Effector memory CD4-positive, alpha-beta T cell (primary cell): ENCODE data around the gene POU2AF3.
"Not testable (repeated sequence)": the region's sequence is repeated elsewhere in the genome, so short reads cannot be mapped to it uniquely, and the experiment has no call there.

Experiments used
- DNase-seq, 3 donors: peaks; one replicate each; pipeline ENCODE4 v3.0.0-alpha.2; 2020
- H3K27ac ChIP-seq: 2 replicates; pipeline ENCODE4 v1.7.0; 2013; ENCODE audit warnings: mild to moderate bottlenecking, low read length, moderate library complexity; ENCODE audit not compliant: insufficient read depth, poor library complexity, severe bottlenecking
- H3K27me3 ChIP-seq: replicated peaks from 2 replicates; pipeline ENCODE4 v1.7.0; 2013; ENCODE audit warnings: mild to moderate bottlenecking, low read length; ENCODE audit not compliant: insufficient read depth, control insufficient read depth, poor library complexity, severe bottlenecking
- H3K36me3 ChIP-seq: 2 replicates; pipeline ENCODE4 v1.7.0; 2013; ENCODE audit warnings: mild to moderate bottlenecking, low read length, moderate library complexity; ENCODE audit not compliant: control insufficient read depth, insufficient read depth
- H3K4me1 ChIP-seq: 2 replicates; pipeline ENCODE4 v1.7.0; 2013; ENCODE audit warnings: low read length, mild to moderate bottlenecking; ENCODE audit not compliant: control insufficient read depth, insufficient read depth, poor library complexity, severe bottlenecking
- H3K4me3 ChIP-seq: 2 replicates; pipeline ENCODE4 v1.7.0; 2013; ENCODE audit warnings: low read length, low read depth, mild to moderate bottlenecking; ENCODE audit not compliant: insufficient read depth, poor library complexity, severe bottlenecking
- H3K9me3 ChIP-seq: 2 replicates; pipeline ENCODE4 v1.7.0; 2013; ENCODE audit warnings: mild to moderate bottlenecking, low read length, moderate library complexity; ENCODE audit not compliant: control insufficient read depth

Gene POU2AF3

GRCh38 chr11:111269146-111269868 lies 29.0 kb upstream of the POU2AF3 start:
- Histone ChIP-seq H3K27ac (no peak overlapping the region), H3K9me3 (no peaks in the 10 kb centered on the region), H3K4me3 (no peak overlapping the region), H3K36me3 (no peaks in the 10 kb centered on the region), H3K4me1 (no peaks in the 10 kb centered on the region), H3K27me3 (no peaks in the 10 kb centered on the region)
- no peak for DNase-seq

GRCh38 chr11:111272420-111272819 lies 25.9 kb upstream of the POU2AF3 start:
- DNase-seq, result no peak
- no peak overlapping the region for H3K4me3 ChIP-seq
- no peaks in the 10 kb centered on the region for H3K9me3 ChIP-seq
- H3K27me3 ChIP-seq, result no peaks in the 10 kb centered on the region
- H3K27ac ChIP-seq, result no peak overlapping the region
- no peaks in the 10 kb centered on the region for H3K4me1 ChIP-seq
- no peaks in the 10 kb centered on the region for H3K36me3 ChIP-seq

- no peaks in the 10 kb centered on the region for H3K9me3 ChIP-seq
- no peaks in the 10 kb centered on the region for H3K36me3 ChIP-seq
- no peaks in the 10 kb centered on the region for H3K27me3 ChIP-seq
- DNase-seq, result no peak
- H3K4me1 ChIP-seq, result no peaks in the 10 kb centered on the region
- no peak overlapping the region for H3K27ac ChIP-seq
- no peak overlapping the region for H3K4me3 ChIP-seq
These were observed 15.7 kb upstream of the POU2AF3 start for GRCh38 chr11:111282562-111283075.

- no peak overlapping the region for H3K4me3 ChIP-seq
- no peaks in the 10 kb centered on the region for H3K36me3 ChIP-seq
- no peaks in the 10 kb centered on the region for H3K27me3 ChIP-seq
- no peak for DNase-seq
- no peak overlapping the region for H3K27ac ChIP-seq
- no peaks in the 10 kb centered on the region for H3K9me3 ChIP-seq
- H3K4me1 ChIP-seq, result no peaks in the 10 kb centered on the region
These were observed 14.3 kb upstream of the POU2AF3 start for GRCh38 chr11:111283945-111284481.

- DNase-seq, result no peak
- Histone ChIP-seq H3K36me3 (no peaks in the 10 kb centered on the region), H3K27ac (no peak overlapping the region), H3K27me3 (no peaks in the 10 kb centered on the region), H3K4me3 (no peak overlapping the region), H3K4me1 (no peaks in the 10 kb centered on the region), H3K9me3 (no peaks in the 10 kb centered on the region)
These were observed 12.9 kb upstream of the POU2AF3 start for GRCh38 chr11:111285189-111286091.

- H3K9me3 ChIP-seq, result no peaks in the 10 kb centered on the region
- H3K4me1 ChIP-seq, result no peaks in the 10 kb centered on the region
- H3K36me3 ChIP-seq, result no peaks in the 10 kb centered on the region
- no peak overlapping the region for H3K4me3 ChIP-seq
- no peak overlapping the region for H3K27ac ChIP-seq
- no peak for DNase-seq
- no peaks in the 10 kb centered on the region for H3K27me3 ChIP-seq
These were observed 6.6 kb upstream of the POU2AF3 start for GRCh38 chr11:111291764-111292163.

- H3K9me3 ChIP-seq, H3K4me1 ChIP-seq, DNase-seq, H3K36me3 ChIP-seq, H3K27me3 ChIP-seq, H3K27ac ChIP-seq, H3K4me3 ChIP-seq: not testable (repeated sequence)
These were observed 5.9 kb upstream of the POU2AF3 start for GRCh38 chr11:111292408-111292807.

- Histone ChIP-seq H3K4me1 (peaks cover 7% of the 10 kb centered on the region), H3K27me3 (peaks cover 3% of the 10 kb centered on the region), H3K9me3 (no peaks in the 10 kb centered on the region), H3K4me3 (no peak overlapping the region), H3K36me3 (no peaks in the 10 kb centered on the region), H3K27ac (no peak overlapping the region)
- no peak for DNase-seq
These were observed 2.1 kb upstream of the POU2AF3 start for GRCh38 chr11:111296196-111296595.

GRCh38 chr11:111297696-111298095 lies 650 bp upstream of the POU2AF3 start:
- Histone ChIP-seq H3K9me3 (no peaks in the 10 kb centered on the region), H3K27ac (no peak overlapping the region), H3K4me1 (peaks cover 7% of the 10 kb centered on the region), H3K36me3 (no peaks in the 10 kb centered on the region), H3K27me3 (peaks cover 3% of the 10 kb centered on the region), H3K4me3 (no peak overlapping the region)
- DNase-seq, result no peak
